ENCODE data around the gene PCGF5.
"Not testable (repeated sequence)": the region's sequence is repeated elsewhere in the genome, so short reads cannot be mapped to it uniquely, and the experiment has no call there.

PCGF5 gene

DNA sequence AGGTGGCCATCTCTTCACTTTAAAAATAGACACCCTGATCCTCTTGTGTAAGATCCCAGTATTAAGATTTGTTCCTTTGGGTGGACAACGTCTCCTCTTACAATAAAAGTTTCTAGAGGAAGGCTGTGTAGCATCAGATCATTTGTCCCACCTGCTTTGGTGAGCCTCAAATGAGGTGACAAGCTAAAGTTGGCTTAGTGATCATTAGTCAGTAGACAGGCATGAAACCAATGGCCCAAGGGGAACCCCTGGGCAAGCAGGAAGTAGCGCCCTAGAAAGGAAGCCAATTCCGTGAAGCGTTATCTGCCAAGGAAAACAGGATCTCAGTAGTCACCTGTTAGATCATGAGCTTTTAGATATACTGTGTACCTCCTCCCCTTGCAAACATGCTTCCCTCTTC is 66.8 kb downstream of the PCGF5 start:
- DNase-seq (ENCODE audit: low read depth) = no peak

DNA sequence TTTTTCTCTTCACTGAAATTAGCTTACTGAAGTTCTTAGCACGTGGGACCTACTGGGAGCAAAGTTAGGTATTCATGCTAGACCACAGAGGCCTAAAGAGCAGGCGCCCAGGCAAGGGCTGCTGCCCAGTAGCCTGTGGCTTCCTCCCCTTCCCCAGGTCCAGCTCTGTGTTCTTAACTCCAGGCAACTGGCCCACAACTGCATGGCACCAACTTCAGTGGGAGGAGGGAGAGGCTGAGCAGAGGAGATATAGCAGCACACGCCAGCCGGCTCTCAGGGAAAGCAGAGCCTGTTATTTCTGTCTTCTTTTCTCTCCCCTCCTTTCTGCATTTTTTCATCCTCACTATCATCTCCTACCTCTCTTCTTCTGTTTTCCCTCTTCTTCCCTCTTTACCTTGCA is 67.4 kb downstream of the PCGF5 start:
- no peak for DNase-seq (ENCODE audit: low read depth)

DNA sequence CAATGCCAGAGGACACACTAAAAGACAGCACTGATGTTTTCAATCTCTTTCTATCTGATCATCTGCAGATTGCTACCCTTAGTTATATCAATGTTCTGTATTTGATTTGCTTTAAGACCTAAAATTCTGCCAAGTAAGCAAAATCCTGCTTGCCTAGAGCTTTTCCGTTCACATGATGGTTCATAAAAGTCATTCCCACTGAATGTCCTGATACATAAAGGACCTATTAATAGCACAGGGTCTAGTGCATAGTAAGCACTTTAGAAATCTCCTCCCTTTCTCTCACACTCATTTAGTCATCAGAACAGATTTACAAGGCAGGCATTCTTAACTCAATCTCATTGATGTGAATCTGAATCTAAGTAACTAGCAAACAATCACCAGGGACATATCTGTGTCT is 68.8 kb downstream of the PCGF5 start:
- DNase-seq (ENCODE audit: low read depth) = no peak

DNA sequence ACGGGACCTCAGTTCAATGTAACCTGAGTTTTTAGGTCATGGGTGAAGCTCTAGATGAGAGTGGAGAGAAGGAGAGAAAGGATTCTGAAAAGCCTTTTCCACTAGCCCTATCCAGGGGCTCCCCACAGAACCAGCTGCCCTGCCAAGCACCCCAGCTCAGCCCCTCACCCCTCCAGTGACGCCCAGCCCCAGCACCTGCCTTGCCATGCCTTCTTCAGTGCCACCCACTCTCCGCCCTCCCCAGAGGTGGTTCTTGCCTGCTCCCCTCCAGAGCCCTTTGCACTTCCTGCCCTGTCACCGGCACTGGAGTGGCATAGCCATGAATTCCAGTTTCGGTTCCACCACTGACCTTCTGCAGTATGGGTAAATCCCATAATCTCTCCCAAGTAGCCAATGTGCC is 70.1 kb downstream of the PCGF5 start:
- no peak for DNase-seq (ENCODE audit: low read depth)

DNA sequence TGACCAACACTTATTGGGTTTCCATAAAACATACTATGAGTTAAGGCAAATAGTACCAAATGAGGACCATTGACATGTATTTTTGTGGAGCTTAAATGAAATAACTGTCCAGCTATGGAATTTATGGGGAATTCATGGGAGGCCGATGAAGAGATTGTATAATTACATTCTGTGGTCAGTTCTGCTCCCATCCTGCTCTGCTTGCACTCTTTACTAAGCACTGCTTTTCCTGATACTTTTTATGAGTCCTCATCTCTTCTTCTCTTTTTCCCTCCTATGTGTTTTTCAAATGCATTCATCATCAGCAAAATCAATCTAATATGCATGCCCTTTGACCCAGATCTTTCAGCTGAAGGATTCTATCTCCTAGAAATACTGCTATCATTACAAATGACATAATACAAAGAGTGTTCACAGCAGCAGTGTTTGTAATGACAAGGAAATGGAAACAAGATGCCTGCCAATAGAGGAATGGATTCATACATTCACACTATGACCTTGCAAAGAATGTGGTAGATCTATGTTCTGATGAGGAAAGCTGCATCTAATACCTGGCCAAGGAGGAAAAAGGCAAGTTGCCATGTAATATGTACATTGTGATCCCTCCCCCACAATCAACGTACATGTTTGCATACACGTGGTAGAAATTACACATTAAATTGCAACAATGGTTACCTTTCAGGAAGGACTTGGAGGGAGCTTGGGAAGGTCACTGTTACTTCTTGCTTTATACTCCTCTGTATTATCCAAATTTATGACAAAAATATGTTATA is 73.9 kb downstream of the PCGF5 start:
- no peak for DNase-seq (ENCODE audit: low read depth)

DNA sequence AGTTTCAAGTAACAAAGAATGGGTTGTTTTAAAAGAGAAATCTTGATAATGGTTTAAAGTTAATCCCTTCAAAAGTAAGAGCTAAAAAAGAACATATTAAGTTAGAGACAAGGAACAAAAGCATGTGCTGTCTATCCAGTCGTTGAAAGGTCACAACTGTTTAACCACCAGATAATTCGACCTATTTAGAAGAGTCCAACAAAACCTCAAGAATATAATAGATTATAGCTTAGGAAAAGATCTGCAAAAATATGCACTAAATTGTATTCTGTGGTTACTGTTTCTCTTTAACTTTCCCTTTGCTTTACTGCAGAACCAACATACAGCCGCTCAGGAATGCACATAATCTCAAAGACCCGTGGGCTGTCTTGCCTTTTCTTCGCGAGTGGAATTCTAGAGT is 74.9 kb downstream of the PCGF5 start:
- DNase-seq (ENCODE audit: low read depth) = no peak

DNA sequence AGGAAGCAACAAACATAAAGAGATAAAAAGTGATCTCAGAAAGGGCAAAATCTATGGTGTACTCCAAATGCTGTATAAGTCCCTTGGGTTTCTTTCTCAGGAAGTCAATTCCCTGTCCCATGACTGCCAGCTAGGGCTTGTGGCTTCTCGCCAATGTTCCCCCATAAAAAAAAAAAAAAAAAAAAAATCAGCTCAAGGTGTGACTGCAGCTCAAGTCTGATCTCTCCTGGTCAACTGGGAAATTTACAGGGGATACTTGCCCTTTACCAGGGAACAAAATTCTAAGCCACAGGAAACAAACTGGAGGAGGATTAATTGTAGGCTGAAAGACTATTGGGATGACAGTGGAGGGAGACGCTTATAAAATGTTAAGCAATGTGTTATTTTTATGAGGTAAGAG is 76.0 kb downstream of the PCGF5 start:
- DNase-seq (ENCODE audit: low read depth) = no peak

DNA sequence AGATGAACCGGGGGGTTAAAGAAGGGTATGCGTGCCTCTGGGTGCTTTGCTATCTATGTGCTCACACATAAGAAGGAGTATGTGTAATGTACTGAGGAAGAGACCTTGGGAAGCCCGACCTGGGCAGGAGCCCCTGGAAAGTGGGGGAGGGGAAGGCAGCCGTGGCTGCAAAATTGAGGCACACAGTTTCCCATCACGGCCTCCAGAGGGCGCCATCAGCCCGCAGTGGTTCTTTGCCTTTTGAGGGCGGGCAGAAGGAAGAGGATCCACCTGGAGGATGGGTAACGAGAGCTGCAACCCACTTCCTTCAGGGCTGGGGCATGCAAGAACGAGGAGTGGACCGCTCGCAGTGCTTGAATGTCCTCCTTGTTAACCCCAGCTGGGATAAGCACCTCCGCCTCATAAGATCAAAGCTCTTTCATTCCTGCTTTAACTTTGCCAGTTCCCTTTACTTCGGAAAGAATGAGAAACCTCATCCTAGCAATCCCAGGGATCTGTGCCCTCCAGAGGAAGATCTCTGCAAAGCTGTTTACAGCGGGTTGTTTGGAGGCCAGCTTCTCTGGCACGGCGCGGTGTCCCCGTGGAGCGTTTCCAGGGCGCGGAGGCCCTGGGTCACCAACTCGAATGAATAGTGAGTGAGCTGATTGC is 77.9 kb downstream of the PCGF5 start:
- DNase-seq (ENCODE audit: low read depth) = peak; percentile 60

DNA sequence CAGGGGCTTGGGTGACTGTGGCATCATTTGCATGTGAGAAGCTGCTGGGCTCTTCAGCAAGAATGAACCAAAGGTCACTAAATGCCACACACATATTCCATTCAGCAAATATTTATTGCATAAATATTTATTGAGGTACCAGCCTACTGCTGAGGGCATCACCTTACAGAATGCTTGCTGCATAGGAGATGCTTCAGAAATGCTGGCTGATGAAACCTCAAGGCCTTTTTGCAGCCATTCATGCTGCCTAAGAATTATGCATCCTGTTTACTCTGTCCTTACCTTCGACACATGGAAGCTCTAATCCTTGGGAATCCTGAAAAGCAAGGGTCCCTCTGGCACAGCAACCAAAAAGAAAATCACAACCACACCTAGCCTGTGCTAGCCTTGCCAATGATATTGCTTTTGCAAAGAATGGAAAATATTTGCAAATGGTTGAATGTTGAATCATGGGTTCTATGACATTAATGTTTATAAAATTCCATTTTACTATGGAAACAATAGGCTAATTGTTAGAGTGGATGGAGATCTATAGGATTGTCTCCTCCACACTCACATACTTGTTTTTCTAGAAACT is 79.6 kb downstream of the PCGF5 start:
- no peak for DNase-seq (ENCODE audit: low read depth)

DNA sequence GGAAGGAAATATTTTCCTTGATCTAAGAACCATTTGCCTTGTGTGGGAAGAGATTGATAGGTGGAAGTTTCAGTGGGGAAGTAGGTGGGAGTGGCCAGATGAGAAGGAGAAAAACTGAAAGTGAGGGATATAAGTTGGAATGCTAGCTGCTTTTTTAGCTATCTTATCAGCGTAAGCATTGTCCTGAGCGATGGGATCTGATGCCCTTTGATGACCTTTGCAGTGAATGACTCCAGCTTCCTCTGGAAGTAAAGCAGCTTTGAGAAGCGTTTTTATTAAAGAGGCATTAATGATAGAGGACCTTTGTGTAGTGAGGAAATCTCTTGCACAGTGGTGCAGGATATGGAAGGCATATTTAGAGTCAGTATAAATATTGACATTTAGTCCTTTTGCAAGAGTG is 82.5 kb downstream of the PCGF5 start:
- not testable (repeated sequence) for DNase-seq (ENCODE audit: low read depth)

DNA sequence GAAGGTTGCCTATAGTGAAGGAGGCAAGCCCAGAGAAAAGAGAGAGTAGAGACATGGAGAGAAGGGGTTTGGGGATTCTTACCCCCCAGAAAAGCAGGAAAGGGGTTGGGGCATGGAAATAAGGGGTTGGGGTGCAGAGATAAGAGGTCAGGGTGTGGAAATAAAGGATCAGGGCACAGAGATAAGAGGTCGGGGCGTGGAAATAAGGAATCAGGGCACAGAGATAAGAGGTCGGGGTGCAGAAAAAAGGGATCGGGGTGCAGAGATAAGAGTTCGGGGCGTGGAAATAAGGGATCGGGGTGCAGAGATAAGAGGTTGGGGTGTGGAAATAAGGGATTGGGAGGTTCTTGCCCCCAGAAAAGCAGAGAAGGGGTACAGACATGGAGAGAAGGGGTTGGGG is 85.5 kb downstream of the PCGF5 start:
- not testable (repeated sequence) for DNase-seq (ENCODE audit: low read depth)

DNA sequence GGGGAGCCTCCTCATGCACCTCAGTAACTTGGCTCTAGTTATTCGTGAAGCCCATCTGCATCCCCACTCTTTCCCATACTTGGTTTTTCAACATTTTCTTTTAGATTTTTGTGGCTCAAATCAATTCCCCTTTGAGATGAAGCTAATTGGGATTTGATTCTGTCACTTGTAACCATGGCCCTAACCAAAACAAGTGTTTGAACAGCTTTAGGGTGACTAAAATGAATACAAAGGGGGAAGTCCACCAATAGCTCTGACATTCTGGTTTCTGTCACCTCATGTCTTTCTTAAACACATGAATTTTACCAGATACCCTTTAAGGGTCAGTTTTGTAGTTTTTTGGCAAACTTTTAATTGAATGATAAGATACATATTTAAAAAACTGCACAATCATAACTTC is 87.0 kb downstream of the PCGF5 start:
- DNase-seq (ENCODE audit: low read depth) = no peak

DNA sequence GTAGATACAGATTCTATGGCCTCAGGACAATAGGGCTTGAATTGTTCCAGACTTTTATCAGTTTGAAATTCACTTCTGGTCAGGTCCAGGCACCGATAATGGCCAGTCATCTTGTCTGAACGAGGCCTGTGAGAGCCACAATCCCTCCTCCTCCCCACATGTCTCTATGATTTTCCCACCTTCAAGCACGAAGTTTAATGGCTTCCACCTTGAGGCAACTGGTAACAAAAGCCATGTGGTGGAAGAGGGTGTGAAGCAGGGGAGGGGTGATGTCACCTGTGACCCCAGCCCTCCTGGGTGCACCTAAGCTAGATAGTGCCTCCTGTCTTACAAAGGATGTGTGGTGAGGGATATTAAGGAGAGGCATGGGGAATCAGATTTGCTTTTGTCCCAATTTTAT is 89.2 kb downstream of the PCGF5 start:
- no peak for DNase-seq (ENCODE audit: low read depth)

DNA sequence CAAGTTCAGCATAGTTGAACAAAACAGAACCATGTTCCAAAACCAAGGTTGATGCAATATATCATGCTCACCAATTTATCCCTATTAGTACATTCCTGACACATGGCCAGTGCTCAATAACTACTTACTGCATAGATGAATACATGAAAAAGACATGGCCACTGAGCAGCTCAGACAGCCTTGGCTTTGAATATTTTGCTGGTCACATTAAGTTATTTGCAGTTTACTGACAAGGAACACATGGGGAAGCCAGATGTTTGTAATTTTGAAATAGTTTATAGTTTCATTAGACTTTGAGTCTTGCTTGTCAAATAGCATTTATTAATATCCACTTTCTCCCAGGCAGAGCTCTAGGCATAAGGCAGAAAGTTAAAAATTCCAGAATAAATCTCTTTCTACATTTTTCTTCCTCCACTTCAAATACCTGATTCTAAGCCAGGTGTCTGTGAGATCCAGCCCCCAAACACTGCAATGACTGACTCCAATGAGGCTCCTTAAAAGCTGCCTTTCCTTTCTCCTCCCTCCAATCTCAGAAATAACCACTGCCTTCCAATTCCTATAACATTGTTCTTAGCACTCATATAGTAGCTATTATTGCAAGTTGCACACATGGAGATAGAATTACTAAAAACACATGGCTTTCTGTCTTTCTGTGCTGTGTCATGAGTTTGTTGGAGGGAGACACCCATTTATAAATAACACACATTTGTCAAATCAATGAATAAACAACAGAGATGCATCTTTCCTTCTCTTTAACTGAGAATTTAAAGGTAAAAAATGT is 91.3 kb downstream of the PCGF5 start:
- DNase-seq (ENCODE audit: low read depth) = no peak

DNA sequence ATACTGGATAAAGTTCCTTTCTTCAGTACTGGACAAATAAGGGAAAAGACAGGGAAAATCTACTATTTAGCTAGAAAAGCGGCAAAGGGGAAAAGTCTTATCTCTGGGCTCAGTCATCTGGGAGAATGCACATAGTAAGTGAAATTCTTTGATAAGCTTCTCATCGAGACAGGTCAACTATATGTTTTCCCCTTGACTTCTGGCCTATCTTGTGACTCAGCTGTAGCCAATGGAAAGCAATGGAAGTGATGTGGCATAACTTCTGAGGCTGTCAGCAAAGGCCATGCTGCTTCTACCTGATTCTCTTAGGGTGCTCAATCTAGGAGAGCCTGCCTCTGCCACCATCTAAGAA is 91.9 kb downstream of the PCGF5 start:
- DNase-seq (ENCODE audit: low read depth) = no peak

DNA sequence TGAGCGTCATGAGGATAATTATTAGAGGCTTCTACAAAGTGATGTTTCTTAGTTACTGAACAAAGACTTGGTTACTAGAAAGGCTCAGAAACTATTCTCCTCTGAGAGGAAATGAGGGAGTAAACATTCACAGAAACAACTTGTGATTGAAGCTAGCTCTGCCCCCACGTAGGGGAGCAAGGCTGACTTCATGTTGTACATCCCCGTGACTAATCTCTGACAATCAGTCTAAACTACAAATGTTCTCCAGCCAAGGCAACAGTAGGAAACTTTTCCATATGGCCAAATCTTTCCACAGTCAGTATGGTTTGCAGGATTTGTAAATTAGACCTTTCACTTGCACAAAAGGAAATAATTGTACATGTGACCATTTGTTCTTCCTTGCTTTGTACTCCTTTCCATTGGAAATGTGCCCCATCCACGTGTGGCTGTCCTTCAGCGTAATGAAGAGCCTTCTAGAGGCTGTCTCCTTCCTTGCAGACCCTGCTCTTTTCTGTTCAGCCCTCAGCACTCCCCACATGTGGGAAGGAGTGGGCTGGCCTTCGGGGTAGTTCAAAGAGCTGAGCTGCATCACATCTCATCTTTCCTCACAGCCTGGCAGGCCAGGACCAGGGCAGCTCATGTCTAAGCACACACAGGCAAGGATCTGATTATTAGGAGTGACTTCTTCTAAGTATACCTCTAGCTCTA is 93.5 kb downstream of the PCGF5 start:
- DNase-seq (ENCODE audit: low read depth) = no peak

DNA sequence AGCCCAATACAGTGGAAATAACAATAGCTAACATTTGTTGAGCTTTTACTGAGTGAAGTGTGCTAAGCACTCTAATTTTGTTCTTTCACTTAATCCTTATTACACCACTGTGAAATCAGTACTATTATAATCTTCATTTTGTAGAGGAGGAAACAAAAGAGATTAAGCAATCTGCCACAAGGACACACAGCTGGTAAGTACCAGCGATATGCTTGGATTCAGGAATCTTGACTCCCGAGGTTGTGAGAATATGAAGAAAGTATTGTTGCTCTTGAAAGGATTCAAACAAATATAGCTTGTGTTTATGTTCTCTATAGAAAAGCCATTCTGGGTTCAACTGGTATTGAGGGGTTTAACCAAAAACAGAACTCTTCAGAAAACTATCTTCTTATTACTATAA is 96.0 kb downstream of the PCGF5 start:
- DNase-seq (ENCODE audit: low read depth) = no peak

DNA sequence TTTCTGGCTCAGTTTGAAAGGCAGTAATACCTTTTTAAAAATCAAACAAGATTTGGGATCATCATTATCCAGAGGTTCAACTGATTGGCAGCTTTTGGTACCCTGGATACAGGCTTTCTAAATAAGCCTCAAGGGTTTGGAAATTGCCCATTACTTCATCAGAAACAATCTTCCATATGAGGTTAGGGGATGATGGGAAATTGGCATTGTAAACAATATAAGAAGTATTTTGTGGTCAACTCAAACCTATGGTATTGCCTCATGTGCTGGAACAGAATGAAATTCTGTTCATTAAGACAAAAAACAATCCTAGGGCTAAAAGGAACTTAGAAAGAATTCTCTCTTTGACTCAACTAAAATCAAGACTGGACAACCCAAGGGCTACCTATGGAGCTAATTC is 97.1 kb downstream of the PCGF5 start:
- DNase-seq (ENCODE audit: low read depth) = no peak

DNA sequence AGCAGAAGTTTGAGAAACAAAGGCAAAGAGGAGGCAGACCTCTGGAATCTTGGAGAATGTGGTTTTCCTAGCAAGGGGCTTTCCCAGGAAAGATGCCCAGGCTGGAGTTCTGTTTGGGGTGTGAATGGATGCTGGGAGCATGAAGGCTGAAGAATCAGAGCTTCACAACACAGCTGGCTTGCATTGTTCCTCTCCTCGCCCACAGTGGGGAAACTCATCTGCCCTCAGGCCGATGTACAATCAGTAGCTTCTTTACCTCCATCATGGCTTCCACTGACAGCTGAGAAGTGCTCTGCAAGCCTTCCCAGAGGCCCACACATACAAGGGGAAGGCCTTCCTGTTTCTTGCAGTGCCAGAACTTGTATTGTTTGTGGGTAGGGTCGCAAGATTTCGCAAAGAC is 98.9 kb downstream of the PCGF5 start:
- no peak for DNase-seq (ENCODE audit: low read depth)

DNA sequence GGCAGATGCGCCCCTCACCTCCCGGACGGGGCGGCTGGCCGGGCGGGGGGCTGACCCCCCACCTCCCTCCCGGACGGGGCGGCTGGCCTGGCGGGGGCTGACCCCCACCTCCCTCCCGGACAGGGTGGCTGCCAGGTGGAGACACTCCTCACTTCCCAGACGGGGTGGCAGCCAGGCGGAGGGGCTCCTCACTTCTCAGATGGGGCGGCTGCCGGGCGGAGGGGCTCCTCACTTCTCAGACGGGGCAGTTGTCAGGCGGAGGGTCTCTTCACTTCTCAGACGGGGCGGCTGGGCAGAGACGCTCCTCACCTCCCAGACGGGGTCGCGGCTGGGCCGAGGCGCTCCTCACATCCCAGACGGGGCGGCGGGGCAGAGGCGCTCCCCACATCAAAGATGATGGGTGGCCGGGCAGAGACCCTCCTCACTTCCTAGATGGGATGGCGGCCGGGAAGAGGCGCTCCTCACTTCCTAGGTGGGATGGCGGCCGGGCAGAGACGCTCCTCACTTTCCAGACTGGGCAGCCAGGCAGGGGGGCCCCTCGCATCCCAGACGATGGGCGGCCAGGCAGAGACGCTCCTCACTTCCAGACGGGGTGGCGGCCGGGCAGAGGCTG is 102.9 kb downstream of the PCGF5 start:
- not testable (repeated sequence) for DNase-seq (ENCODE audit: low read depth)

DNA sequence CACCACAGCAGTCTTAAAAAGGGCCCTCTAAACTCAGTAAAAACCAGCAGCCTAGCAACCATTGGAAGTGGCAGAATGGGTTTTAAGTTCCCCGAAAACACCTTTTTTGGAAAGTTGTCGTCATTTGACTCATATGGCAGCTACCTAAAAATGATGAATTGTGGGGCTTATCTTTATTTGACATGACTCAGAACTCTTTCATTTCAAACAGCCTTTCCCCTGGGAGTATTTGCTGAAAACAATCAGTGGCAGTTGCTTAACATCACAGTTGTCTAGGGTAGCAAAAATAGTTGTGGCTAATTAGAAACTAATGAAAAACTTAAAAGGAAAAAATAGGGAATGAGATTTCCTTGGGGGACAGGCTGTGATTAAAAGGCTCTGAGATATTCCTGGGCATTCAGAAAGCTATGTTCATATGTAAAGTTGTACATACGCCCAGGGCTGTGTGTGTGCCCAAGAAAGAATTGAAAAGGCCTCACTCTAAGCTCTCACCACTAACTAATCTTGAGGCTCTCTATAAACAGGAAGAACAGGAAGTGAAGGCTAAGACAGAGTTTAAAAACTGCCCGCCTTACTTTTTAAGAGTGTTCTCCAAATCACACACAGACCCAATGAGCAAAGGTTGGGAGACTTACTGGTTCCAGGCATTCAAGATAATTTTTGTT is 108.0 kb downstream of the PCGF5 start:
- DNase-seq (ENCODE audit: low read depth) = no peak
